ENCODE data around the gene ARID1B. TPM values are rescaled to one million over a fixed set of nuclear protein-coding genes. Genes with fewer than 3 reads are reported as not detected.

The ARID1B gene
- total RNA-seq, 2 experiments from 2014 or later = 90.1 to 164 TPM

GRCh38 chr6:156852147-156852857, 75.1 kb downstream of the ARID1B start:
- Histone ChIP-seq H3K36me3 (ENCODE audit: insufficient read depth, low read length) (no peaks in the 10 kb centered on the region), H3K4me2 (ENCODE audit: low read length) (peak overlapping the region; percentile 75), H4K20me1 (ENCODE audit: insufficient read depth, low read length) (peaks cover 67% of the 10 kb centered on the region), H3K4me1 (ENCODE audit: insufficient read depth, low read length, poor library complexity, severe bottlenecking) (peaks cover 83% of the 10 kb centered on the region), H3K79me2 (ENCODE audit: insufficient read depth, low read depth, low read length) (peaks cover 100% of the 10 kb centered on the region), H3K27ac (ENCODE audit: low read depth, low read length, poor library complexity, severe bottlenecking) (peak overlapping the region; percentile 67), H2AFZ (ENCODE audit: low read length) (no peak overlapping the region), H3K4me3 (ENCODE audit: low read depth, low read length, poor library complexity, severe bottlenecking) (peak overlapping the region; percentile 43), H3K9me3 (ENCODE audit: low read length) (no peaks in the 10 kb centered on the region), H3K9me2 (ENCODE audit: insufficient read depth, low read length) (no peaks in the 10 kb centered on the region)
- DNase-seq (ENCODE audit: low spot score) = peak; percentile 90
- BruUV-seq (replicated peaks) = no TSS peak
- intact Hi-C loops (cut with micrococcal nuclease; ENCODE audit: unreplicated experiment) = loop anchor here (2.0 to 10.0 kb wide), 4 partner anchors 166 to 458 kb away; no protein-coding TSS in a partner anchor
- ChIA-PET CTCF (ENCODE audit: unreplicated experiment) (interaction anchor here (1.3 kb wide), 1 partner anchor 15 kb away, joined by 3 read pairs; no protein-coding TSS in a partner anchor), POLR2A (interaction anchor here (0.7 to 2.3 kb wide), 17 partner anchors 12 to 168 kb away, joined by 3 to 9 read pairs (median 4); no protein-coding TSS in a partner anchor)
- TF ChIP-seq CTCF (conservative IDR thresholded peaks at IDR 0.05; ENCODE audit: low read length) = no peak
- no peak for TF ChIP-seq EZH2phosphoT487 (IDR thresholded peaks at IDR 0.05; ENCODE audit: borderline replicate concordance, low read depth, low read length)

- TF ChIP-seq CTCF (conservative IDR thresholded peaks at IDR 0.05; ENCODE audit: low read length) = no peak
- TF ChIP-seq EZH2phosphoT487 (IDR thresholded peaks at IDR 0.05; ENCODE audit: borderline replicate concordance, low read depth, low read length) = no peak
- CTCF ChIA-PET (ENCODE audit: unreplicated experiment) = interaction anchor here (1.3 kb wide), 1 partner anchor 15 kb away, joined by 3 read pairs; no protein-coding TSS in a partner anchor
- no peak for DNase-seq (ENCODE audit: low spot score)
- peak overlapping the region; percentile 75 for H3K4me2 ChIP-seq (ENCODE audit: low read length)
- peaks cover 100% of the 10 kb centered on the region for H3K79me2 ChIP-seq (ENCODE audit: insufficient read depth, low read depth, low read length)
- intact Hi-C loops (cut with micrococcal nuclease; ENCODE audit: unreplicated experiment) = loop anchor here (2.0 to 10.0 kb wide), 4 partner anchors 166 to 458 kb away; no protein-coding TSS in a partner anchor
- H3K9me2 ChIP-seq (ENCODE audit: insufficient read depth, low read length) = no peaks in the 10 kb centered on the region
- peak overlapping the region; percentile 67 for H3K27ac ChIP-seq (ENCODE audit: low read depth, low read length, poor library complexity, severe bottlenecking)
- no peaks in the 10 kb centered on the region for H3K9me3 ChIP-seq (ENCODE audit: low read length)
- BruUV-seq (replicated peaks) = no TSS peak
- no peak overlapping the region for H2AFZ ChIP-seq (ENCODE audit: low read length)
- peak overlapping the region; percentile 43 for H3K4me3 ChIP-seq (ENCODE audit: low read depth, low read length, poor library complexity, severe bottlenecking)
- POLR2A ChIA-PET = interaction anchor here (0.7 to 2.3 kb wide), 13 partner anchors 11 to 91 kb away, joined by 3 to 9 read pairs (median 4); no protein-coding TSS in a partner anchor
- H3K4me1 ChIP-seq (ENCODE audit: insufficient read depth, low read length, poor library complexity, severe bottlenecking) = peaks cover 78% of the 10 kb centered on the region
- peaks cover 67% of the 10 kb centered on the region for H4K20me1 ChIP-seq (ENCODE audit: insufficient read depth, low read length)
- H3K36me3 ChIP-seq (ENCODE audit: insufficient read depth, low read length) = 0 out of 2 replicates have a peak, but pooled peaks cover 3% of the 10 kb centered on the region
Observed at GRCh38 chr6:156852858-156853216, 75.7 kb downstream of the ARID1B start.

Measured in OCI-LY7 (cell line).